Activated CD4-positive, alpha-beta T cell treated with anti-CD3 and anti-CD28 coated beads for 1 hour (primary cell): ENCODE measurements around the gene KIF13A.
"Not testable (repeated sequence)": the region's sequence is repeated elsewhere in the genome, so short reads cannot be mapped to it uniquely, and the experiment has no call there.

Source experiments
- DNase-seq: peaks from one replicate; pipeline ENCODE4 v3.0.0-alpha.2; 2020

The KIF13A gene

DNA sequence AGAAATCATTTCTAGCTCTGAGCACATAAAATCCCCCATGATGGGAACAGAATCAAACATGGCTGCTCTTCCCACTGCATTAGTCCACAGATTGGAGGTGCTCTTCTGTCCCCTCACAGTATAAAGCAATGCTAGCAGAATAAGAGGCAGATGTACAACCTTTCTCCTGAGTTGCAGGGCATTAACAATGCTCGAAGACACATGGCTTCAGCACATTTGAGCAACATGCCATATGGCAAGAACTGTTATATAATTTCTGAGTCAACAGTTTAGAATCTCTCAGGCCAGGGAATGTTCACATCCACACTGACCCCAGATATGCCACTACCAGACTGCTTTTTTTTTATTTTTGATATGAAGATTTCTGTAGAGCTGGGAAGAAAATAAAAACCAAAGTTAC, 119.6 kb downstream of the KIF13A start:
- no peak for DNase-seq

DNA sequence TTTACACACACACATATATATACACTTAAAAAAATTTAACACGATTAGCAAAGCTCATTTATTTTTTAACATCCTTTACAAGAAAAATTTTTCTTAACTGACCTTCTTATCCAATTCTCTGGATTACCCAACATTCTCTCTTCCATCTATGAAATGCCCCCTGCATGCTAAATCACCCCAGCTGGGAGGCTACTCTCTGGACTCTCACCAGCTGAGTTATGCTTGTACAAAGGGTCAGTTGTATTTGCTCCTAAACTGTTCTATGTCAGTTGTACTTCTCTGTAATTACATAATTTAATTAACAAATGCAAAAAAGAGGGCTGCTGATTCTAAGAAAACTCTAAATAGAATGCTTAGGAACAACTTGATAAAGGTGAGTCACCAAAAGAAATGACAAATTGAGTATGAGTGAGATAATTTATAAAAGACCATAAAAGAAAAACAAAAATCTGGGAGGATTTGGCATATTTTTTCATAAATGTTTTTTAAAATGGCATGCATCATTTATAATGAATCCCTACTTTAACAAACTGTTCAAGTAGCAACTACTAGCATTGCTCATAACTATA, 120.5 kb downstream of the KIF13A start:
- DNase-seq, result no peak

DNA sequence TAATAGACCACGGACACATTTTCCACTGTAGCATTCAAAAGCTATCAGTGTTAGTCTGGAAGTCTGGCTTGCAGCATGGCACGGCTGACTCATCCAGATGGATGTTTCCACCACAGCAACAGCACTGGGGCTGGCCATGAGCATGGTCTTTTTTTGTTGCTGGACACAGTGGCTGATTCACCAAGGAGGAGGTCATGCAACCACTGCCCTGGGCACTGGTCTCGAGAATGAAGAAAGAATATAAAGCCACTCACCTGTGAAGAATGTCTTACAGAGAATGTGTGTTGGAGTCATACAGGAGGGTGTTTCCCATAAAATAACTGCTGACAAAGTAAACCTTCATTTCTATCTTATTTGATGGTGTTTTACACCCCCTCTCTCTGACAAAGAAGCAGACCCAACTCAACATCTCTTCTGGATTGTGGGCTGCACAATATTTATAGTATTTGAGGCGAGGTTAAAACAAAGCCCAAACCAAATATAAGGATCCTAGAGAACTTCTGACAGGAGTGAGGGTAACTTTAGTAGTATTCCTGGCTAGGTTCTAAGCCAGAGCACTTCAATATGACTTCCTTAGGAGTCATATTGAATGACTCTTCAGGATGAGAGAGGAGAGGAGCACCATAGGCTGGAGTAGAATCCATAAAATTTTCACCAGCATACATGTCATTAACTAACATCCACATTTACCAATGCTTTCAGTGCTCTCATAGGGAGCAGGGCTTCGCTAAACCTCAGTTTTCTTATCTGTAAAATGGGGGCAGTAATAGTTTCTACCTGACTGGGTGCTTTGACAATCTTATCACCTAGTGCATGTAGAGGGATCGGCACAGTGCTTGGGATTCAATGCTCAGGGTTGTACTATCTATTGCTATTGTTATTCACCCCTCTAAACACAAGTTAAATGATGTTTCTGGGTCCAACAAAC, 121.4 kb downstream of the KIF13A start:
- no peak for DNase-seq

DNA sequence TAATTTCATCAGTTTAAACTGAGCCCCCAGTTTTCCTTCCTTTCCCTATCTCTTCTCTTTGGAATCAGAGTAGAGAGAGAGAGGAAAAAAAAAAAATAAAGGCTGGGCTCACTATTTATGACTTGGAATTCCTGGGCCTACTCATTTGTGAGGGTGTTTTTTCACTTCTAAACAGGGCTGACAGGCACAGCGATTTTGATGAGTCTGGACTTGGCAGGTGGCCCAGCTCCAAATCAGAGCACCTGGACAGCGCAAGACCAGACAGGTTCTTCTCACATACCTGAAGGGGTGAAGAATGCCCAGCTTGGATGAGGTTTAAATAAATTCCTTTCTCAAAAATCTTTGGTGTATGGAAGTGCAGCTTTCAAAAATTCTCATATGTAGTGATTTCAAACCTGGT, 122.2 kb downstream of the KIF13A start:
- DNase-seq, result no peak

DNA sequence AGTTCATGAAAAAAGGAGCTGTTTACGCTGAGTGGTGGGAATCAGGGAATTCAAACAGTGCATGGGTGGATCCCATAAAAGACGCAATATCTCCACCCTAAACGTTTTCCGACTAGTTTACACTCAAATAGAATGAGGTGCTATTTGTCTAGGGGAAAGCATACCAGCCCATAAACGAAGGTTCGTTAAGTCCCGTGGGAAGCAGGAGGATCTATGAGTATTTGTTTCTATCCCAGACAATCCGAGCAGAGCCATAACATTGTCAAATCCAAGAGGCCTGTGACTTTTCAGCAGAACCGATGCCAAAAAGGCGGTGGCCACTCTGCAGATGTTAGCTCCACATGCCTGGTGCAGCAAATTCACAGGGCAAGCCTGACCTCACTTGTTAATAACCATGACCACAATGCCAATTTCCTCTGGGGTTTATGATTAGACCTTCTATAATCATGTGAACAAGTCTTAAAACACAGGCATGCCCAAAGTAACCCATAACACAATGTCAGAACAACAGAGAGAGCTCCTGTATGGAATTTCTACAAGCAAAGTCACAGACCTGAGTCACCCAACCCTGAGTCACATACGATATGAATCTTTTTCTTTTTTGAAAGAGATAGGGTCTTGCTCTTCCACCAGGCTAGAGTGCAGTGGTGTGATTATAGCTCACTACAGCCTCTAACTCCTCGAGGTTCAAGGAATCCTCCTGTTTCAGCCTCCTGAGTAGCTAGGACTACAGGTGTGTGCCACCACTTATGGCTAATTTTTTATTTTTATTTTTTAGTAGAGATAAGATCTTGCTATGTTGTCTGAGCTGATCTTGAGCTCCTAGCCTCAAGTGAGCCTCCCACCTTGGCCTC, 123.3 kb downstream of the KIF13A start:
- no peak for DNase-seq

DNA sequence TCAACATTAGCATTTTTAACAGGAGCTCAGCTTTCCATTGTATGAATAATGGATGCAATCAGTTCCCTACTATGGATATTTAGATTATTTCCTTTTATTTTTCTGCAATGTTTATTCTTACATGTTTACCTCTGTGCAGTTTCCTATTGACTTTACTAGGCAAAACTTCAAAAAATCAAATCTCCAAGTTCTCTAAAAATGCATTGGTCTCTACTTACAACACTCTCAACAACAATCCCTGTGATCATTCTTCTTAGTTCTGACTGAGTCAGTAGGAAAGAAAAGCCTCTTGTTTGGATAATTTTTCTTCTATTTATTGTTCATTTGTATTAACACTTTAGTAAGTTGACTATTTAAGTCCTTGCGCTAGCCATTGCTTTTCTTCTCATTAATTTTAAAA, 126.1 kb downstream of the KIF13A start:
- no peak for DNase-seq

DNA sequence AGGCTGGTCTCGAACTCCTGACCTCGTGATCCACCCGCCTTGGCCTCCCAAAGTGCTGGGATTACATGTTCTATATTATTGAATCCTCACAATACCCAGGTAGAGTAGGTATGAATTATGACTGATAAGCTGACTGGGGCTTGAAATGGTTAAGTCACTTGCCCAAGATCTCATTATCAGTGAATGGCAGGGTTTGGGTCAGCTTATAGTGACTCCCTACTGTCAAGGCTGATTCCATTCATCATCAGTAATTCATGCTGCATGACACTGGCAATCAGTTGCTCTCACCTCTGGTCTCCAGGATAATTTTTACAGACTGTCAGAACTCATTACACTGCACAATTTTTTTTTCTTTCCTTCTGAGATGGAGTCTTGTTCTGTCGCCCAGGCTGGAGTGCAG, 127.6 kb downstream of the KIF13A start:
- DNase-seq, result no peak

DNA sequence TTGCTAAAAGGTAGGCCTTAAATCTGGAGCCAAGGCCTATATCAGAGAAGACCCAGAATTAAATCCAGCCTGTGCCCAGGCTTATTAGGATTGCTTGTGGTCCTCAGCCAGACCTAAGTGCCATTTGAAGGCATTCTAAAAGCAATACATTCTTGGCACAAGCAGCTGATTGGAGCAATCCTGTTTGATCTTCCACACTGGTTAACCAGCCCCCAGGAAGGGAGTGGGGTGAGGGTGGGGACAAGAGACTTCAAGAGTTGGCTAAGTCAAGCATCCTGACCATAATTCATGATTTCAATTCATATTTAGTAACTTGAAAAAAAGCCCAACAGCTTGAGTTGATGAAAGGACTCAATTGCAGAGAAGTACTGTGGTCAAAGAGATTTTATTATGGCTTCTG, 128.9 kb downstream of the KIF13A start:
- no peak for DNase-seq

DNA sequence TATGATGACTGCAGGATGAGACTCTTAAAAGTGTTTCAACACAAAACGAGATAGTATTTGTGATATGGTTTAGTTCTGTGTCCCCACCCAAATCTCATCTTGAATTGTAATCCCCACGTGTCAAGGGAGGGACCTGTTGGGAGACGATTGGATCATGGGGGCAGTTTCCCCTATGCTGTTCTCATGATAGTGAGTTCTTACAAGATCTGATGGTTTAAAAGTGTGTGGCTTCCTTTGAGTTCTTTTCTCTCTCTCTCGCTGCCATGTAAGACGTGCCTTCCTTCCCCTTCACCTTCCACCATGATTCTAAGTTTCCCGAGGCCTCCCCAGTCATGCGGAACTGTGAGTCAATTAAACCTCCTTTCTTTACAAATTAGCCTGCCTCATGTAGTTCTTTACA, 130.2 kb downstream of the KIF13A start:
- not testable (repeated sequence) for DNase-seq

DNA sequence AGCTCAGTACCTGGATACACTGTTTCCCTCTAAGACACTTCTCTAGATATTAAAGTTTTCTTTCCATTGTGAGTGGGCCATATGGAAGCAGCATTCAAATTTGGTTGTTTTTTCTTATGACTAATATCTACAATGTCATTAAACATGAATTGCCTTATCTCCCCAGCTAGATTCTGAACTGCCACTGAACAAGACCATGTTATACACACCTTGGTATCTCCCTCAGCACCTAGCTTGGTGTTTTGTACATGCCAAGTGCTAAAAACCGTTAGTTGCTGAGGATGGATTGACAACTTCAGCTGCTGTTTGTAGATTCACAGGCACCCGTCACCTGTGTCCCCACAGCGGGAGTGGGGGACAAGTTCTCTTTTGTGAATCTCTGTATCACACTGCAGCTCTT, 131.1 kb downstream of the KIF13A start:
- DNase-seq, result no peak

DNA sequence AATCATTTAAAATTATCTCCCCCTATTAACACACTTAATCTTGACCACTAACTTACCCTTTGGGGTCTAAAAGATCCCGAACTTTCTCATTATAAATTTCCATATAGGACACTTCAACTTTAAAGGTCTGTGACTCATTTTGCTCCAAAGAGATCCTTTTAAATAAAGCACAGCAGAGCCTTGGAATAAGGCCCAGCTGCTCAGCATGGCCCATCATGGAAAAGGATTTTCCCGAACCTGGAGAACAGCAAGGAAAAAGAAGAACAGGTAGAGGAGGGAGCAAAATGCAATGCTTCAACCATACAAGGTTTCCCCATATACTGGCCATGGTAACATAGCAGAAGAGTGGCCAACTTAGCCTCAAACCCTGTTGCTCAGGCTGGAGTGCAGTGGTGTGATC, 132.1 kb downstream of the KIF13A start:
- no peak for DNase-seq

DNA sequence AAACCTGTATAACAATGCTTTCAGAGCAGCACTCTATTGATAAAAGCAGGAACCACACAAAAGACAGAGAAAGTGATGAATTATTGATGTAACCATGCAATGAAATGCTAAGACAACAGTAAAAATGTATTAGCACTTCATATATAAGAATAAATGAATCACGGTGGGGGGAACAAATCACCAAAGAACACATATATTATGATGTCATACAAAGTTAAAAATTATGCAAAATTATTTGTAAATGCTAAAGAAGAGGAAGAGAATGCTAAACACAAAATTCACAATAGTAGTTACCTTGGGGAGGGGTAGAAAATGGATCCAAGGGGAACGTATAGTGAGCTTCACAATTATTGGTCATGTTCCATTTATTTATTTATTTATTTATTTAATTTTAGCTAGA, 133.9 kb downstream of the KIF13A start:
- no peak for DNase-seq

DNA sequence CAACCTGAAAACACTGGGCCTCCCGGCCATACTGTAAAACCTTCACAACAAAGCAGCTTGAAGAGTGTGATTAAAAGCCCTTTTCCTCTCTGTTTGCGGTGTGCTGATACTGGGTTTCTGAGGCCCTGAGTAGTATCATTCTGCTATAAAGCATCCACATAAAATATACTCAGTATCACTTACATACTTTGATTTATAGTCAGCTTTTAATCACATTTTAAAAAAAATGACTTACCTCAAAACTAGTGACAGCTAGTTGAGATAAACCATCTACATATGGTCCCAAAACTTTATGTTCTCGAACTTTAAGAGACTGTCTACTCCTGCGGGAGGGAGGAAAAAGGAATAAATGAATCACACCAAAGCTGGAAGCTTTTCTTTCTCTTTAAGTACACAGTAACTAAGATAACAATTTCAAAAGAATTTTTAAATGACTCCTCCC, 135.7 kb downstream of the KIF13A start:
- no peak for DNase-seq

DNA sequence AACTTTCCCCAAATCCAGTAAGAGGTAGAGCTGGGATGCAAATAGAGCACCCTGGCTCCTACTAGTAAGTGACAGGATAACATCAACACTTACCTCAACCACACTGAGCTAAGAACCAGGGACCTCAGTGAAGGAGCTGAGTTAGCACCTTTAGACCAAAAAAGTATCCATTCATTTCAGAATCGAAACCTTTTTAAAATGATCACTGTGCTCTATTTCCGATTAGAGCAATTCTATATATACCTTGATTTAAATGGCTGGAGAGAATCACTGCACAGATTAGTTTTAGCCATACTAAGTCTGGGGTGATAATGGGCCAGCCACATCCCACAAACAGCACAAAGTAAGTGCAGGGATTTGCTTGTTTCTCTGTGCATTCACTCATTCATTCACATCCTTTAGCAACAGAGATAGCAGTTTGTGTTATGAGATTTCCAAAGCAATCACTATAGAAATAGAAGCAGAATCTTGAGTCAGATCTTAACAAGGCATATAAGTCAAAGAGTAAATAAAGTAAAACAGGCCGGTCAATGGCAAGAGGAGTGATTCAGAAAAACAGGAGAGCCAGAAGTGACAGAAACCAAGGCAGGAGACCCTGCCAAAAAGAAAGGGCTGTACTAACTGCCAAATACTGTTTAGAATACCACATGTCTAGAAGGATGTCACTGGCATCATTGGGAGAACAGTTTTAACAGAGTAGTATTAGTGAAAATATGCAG, 136.3 kb downstream of the KIF13A start:
- DNase-seq, result no peak

DNA sequence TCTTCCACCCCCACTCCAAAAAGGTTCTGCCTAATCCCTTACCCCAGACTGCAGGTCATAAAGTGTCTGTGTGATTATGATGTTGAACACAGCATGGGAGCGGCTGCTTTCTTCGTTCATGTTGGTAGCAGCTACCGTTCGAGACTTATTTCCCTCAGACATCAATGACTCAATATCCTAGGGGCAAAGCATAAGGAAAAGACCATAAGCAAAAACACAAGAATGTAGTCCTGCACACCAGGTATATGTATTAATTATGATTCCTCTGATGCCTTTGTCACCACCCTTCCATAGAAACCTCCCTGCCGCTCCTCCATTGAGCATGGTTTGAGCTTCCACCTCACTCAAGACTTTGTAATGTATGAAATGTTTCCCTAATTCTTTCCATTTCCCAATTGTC, 137.2 kb downstream of the KIF13A start:
- no peak for DNase-seq

DNA sequence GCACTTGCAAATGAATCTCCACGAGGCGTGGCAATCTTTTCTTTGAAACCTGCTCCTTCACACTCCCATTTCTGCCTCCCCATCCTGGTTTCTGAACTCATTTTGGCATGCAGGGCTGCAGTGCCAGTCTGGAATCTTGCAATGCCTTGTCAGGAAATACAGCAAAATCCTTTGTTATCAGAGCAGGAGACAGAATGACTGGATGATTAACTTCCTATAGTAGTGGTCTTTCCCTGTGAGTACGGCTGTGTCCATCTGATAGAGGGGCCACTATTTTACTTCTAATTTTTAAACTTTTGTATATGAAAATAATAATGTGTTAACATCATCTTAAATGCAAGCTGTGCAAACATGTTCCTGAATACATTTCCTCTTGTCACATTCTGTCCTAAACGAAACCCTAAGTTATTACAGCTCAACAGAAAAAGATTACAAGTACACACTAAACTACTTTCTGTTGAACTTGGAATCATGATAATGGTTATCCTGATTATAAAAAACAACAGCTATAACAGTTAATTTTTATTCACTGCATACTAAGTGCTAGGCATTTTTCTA, 140.2 kb downstream of the KIF13A start:
- DNase-seq, result no peak

DNA sequence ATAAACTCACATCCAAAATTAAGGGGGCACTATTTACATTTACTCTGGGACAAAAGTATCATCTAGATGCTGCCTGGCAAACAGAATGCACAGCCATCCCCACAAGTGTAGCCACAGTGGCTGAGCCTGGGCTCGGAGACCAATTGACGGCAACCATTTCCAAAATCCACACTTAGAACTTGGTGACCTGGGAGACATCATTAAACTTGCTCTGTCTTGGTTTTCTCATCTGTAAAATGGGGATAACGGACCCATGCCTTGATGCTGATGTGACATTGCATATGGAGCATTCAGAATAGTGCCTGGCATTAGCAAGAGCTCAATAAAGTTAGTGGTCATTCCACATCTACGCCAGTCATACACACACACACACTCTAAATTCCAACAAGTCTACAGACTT, 140.7 kb downstream of the KIF13A start:
- DNase-seq, result no peak

DNA sequence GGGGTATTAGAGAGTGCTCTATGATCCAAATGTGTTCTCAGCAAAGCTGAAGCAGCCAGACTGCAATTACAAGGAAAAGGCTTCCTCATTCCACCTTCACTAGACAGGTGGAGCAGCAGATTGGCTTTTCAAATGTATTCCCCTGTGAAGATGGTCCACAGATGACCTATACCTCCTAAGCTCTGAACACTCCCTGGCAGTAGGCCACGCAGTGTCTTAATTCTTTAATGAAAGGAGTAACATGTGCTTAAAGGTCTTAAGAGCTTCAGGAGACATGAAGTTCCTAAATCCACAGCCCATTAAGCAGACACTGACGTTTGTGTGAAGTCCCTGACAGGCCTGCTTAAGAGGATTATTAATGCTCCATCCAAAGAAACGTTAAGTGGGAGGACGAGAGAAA, 141.8 kb downstream of the KIF13A start:
- no peak for DNase-seq

DNA sequence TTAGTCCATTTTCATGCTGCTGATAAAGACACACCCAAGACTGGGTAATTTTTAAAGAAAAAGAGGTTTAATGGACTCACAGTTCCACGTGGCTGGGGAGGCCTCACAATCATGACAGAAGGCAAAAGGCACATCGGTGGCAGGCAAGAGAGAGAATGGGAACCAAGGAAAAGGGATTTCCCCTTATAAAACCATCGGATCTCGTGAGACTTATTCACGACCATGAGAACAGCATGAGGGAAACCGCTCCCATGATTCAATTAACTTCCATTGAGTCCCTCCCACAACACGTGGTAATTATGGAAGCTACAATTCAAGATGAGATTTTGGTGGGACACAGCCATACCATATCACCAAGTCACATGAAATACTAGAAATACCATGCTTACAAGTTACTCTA, 142.5 kb downstream of the KIF13A start:
- DNase-seq, result not testable (repeated sequence)

DNA sequence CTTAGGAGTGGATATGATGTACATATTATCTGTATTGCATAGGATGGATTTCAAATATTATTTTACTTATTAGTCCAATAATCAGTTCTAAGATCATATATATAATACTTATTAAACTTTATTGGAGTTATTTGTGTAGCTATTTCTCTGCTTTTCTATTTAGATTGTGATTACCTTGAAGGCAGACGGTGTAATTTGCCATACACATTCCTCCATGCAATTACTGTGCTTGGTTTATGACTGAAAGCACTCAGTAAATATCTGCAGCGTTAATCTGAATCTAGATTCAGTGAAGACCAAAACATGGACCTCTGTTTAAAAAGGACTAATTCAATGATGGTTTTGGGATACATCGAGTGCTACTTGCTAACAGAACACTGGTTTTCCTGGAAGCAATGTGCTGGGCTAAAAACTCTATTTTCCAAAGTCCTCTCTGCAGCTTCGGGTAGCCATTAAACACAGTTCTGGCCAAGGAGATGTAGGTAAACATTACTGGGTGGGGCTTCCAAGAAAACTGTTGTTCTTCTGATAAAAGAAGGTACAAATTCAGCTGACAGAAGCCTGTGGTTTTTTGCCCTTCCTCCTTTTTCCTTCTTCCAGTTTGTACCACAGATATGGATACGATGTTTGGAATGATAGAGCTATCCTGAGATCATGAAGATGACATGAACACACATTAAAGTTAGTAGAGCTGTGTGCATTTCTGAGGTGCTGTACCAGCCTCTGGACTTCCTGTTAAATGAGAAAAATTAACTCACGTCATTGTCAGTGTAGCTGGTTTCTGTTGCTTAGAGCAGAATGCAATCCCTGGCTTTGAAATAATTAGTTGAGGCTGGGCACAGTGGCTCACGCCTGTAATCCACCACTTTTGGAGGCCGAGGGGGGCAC, 144.3 kb downstream of the KIF13A start:
- DNase-seq, result no peak

DNA sequence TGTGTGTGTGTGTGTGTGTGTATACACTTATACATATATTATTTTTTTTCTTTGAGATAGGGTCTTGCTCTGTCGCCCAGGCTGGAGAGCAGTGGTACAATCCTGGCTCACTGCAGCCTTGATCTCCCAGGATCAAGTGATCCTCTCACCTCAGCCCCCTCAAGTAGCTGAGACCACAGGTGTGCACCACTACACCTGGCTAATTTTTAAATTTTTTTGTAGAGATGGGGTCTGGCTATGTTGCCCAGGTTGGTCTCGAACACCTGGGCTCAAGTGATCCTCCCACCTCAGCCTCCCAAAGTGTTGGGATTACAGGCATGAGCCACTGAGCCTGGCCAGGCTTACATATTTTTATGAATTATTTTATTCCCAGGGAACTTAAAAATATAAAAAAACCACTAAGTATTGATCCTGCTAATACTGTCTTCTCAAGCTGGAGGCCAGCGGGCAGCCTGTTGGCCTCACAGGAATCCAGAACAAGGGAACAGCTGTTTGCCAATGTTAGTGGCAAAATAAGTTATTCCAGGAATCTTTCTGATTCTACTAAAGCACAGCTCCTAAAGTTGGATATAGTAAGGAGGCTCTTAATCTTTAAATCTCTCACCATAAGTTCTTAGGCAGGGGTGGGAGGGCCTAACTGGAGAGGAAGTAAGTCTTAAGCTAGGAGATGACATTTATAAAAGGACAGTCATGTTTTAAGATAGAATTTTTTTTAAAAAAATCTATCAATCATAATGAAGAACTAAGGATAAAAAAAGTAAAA, 145.2 kb downstream of the KIF13A start:
- no peak for DNase-seq
